IPS DF 6.9 (cell line): ENCODE data around the gene CEBPE.

Experiments used
- DNase-seq: peaks from one replicate; pipeline ENCODE4 v3.0.0-alpha.2; 2013; ENCODE audit warnings: low read depth, low spot score
- H3K27ac ChIP-seq: one replicate; pipeline ENCODE4 v1.5.1; 2013; ENCODE audit warnings: low read length, control low read depth
- H3K27me3 ChIP-seq: 2 replicates; pipeline ENCODE4 v1.6.1; 2013; ENCODE audit warnings: mild to moderate bottlenecking, low read length; ENCODE audit not compliant: control insufficient read depth, insufficient read depth
- H3K36me3 ChIP-seq: 2 replicates; pipeline ENCODE4 v1.6.1; 2013; ENCODE audit warnings: low read length; ENCODE audit not compliant: control insufficient read depth, insufficient read depth
- H3K4me1 ChIP-seq: 2 replicates; pipeline ENCODE4 v1.6.1; 2013; ENCODE audit warnings: low read length; ENCODE audit not compliant: control insufficient read depth, insufficient read depth
- H3K4me3 ChIP-seq: 2 replicates; pipeline ENCODE4 v1.5.1; 2013; ENCODE audit warnings: mild to moderate bottlenecking, low read length
- H3K9me3 ChIP-seq: 2 replicates; pipeline ENCODE4 v1.6.1; 2013; ENCODE audit warnings: low read length, inconsistent platforms; ENCODE audit not compliant: control insufficient read depth, insufficient read depth
- WGBS: extraction: QIAGEN DNeasy Blood & Tissue Kit; methylation state at CpG from one replicate; pipeline ENCODE4 v1.1.7; 2013; ENCODE audit warnings: mixed read lengths, missing lambda C conversion rate; ENCODE audit not compliant: insufficient read length, insufficient coverage; 5-methylcytosine and 5-hydroxymethylcytosine counted together

CEBPE gene

DNA sequence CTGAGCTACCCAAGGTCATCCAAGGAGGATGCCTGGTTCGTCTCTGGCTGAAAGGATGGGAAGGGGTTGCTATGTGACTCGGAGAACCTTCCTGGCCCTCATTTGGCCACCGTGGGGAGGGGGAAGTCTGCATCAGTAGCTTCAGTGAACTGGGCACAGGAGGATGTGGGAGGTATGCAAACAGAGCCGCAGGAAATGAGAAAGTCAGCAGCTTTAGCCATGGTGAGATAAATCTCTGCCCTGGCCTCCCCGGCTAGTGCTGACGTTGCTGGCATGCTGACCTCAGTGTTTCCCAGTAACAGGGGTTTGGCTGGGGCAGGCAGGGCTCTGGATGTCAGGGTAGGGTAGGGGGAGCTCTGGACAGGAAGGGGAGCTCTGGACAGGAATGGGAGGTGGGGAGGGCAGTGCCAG lies 2.3 kb upstream of the CEBPE start:
- H3K27me3 ChIP-seq = no peaks in the 10 kb centered on the region
- no peaks in the 10 kb centered on the region; the same call in 1 of the 2 replicates for H3K4me1 ChIP-seq
- no CpG with 5 or more reads among the region's 6 CpGs for WGBS
- no peaks in the 10 kb centered on the region for H3K9me3 ChIP-seq
- no peaks in the 10 kb centered on the region for H3K36me3 ChIP-seq
- no peak overlapping the region for H3K4me3 ChIP-seq
- DNase-seq = no peak
- no peak overlapping the region for H3K27ac ChIP-seq

DNA sequence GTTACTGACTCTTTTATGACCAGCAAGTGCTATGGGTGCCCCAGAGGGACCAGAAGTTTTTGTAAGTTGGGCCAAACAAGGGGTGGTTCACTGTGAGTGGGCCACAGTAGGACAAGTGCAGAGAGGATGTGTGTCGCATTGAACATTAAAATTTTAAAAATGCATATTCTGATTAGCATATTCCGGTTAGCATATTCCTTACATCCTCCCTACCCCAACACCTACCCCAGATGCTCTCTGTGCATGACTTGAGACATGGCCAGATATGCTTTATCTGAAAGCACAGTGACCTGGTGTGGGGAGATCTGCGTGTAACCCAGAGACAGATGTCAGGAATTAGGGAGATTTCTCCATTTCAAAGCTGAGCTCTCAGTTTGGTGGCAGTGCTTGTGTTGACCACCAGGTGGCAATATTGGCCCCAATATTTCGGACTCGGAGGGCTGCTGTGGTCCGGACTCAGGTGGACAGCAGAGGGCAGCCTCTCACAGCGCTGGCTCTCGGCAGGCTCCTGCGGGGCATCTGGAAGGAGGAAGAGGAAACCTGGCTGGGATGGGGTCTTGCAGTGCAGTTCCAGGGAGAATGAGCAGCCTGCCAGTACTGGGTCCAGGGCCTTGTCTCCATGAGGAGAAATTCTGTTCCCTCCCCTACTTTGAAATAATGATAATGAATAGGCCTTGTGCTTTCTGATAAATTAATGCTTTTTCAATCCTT lies 1.6 kb upstream of the CEBPE start:
- H3K27me3 ChIP-seq = no peaks in the 10 kb centered on the region
- DNase-seq = peak; percentile 88
- no peaks in the 10 kb centered on the region for H3K36me3 ChIP-seq
- H3K4me1 ChIP-seq = no peaks in the 10 kb centered on the region; the same call in 1 of the 2 replicates
- H3K4me3 ChIP-seq = no peak overlapping the region
- H3K9me3 ChIP-seq = no peaks in the 10 kb centered on the region
- H3K27ac ChIP-seq = no peak overlapping the region
- WGBS = no CpG with 5 or more reads among the region's 9 CpGs

DNA sequence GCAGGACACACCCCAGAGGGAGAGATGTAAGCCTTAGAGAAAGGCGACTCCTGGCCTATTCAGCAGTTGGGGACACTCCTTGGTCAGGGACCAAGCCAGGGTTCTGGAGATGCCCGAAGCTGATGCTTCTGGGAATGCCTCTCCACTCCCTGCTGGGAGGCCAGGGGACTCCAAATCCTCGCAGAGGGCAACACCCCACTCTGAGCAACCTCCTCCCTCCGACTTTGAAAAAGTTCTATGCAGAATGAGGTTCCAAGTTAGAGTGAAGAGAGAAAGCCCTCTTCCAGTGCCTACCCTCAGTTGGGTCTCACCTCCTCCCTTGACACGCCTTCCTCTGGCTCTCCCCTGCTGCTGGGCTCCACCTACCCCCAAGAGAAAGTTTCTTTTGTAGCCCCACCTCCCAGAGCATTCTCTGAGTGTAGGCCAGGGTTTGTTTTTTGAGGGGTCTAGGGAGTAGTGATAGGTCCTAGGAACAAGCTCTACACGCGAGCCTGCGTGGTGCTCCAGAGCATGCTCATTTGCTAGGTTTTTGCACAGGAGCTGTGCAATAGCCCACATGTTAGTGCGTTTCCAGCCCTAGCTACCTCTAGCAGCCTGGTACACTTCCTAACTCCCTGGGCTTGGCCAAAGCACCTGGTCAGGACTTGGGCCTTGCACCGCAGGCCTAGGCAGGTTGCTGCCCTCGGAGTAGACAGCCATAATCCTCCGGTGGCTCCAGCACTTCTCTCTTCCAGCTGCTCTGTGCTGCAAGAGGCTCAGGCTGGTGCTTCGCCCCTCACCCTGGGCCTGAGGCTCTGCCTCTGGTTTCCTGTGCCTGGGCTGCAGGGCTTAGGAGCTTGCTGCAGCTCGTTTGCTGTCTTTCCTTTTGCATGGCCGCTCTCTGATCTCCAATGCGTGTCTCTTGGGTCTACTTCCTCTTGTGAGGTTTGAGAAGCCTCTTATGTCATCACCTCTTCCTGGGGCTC lies 590 bp upstream of the CEBPE start:
- Histone ChIP-seq H3K36me3 (no peaks in the 10 kb centered on the region), H3K27ac (no peak overlapping the region), H3K4me3 (no peak overlapping the region), H3K9me3 (no peaks in the 10 kb centered on the region), H3K27me3 (no peaks in the 10 kb centered on the region), H3K4me1 (no peaks in the 10 kb centered on the region; the same call in 1 of the 2 replicates)
- no peak for DNase-seq
- no CpG with 5 or more reads among the region's 16 CpGs for WGBS

DNA sequence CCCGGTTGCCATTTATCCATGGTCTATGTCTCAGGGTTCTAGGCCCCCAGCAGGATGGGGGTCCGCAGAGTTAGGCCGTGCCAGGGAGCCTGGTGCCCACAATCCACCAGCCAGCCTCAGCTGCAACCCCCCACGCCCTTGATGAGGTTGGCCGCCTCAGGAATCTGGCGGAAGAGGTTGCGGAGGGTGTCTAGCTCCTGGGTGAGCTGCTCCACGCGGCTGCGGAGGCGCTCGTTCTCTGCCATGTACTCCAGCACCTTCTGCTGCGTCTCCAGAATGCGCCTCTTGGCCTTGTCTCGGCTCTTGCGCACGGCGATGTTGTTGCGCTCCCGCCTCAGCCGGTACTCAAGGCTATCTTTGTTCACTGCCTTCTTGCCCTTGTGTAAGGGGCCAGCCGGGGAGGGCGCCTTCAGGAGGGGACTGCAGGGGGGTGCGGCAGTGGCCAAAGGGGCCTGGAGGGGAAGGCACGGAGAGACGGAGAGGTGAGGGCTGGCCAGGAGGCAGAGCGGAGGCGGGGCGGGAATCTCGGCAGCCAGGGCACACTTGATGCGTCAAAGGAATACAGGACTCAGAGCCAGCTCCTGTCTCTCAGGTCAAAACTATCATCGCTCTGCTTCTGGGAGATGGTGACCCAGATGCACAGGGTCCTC lies 1.6 kb downstream of the CEBPE start:
- no CpG with 5 or more reads among the region's 32 CpGs for WGBS
- Histone ChIP-seq H3K4me1 (peaks cover 4% of the 10 kb centered on the region), H3K9me3 (no peaks in the 10 kb centered on the region), H3K36me3 (no peaks in the 10 kb centered on the region), H3K27me3 (no peaks in the 10 kb centered on the region), H3K4me3 (no peak overlapping the region), H3K27ac (no peak overlapping the region)
- no peak for DNase-seq

DNA sequence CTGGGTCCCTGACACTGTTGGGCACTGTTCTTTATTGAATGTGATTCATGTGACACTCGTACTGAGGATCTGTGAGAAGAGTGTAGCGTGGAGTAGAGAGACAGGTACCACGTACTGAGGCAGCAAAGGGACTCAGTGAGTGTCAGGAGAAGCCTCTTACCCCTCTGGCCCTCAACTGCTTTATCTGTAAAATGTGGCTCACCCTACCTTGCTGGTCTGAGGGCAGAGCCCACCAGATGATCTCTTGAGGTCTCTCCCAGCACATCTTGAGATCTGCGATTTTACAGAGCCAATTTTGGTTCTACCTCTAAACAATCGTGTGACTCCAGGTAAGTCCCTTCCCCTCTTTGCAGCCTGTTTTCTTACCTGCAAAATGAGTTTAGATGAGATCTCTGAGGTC lies 3.1 kb downstream of the CEBPE start:
- Histone ChIP-seq H3K9me3 (no peaks in the 10 kb centered on the region), H3K27ac (no peak overlapping the region), H3K36me3 (no peaks in the 10 kb centered on the region), H3K4me3 (no peak overlapping the region), H3K27me3 (no peaks in the 10 kb centered on the region), H3K4me1 (peaks cover 4% of the 10 kb centered on the region)
- no CpG with 5 or more reads among the region's 5 CpGs for WGBS
- DNase-seq = no peak

DNA sequence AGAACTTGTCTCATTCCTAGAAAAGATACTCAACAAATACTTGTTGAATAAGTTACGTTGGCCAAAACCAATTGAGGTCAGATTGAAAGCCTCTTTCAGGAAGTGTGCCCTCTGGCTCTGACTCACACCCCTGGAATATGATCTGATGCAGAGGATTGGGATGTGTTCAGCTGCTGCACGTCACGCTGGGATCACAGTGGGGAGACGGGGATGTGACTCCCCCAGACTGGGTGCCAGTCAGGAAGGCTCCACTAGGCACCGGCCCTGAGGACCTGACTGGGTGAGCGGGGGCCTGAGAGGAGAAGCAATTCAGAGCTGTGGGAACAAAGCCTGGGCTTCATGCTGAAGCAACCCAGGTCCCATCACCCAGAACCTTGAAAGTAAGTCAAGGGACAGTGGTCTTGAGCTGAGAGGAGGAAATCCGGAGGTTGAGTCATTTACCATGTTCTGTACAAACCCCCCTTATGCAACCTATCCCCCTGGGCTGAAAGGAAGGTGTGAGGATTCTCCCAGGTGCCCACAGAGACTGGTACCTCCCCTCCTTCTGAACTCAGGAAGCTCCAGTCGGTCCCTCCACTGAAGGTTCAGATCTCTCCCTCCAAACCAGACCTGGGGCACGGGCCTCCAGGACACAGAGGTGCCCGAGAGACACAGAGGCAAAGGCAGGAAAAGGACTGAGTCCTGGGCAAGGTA lies 3.9 kb downstream of the CEBPE start:
- Histone ChIP-seq H3K9me3 (no peaks in the 10 kb centered on the region), H3K27me3 (no peaks in the 10 kb centered on the region), H3K4me3 (no peak overlapping the region), H3K36me3 (no peaks in the 10 kb centered on the region), H3K4me1 (peaks cover 4% of the 10 kb centered on the region), H3K27ac (no peak overlapping the region)
- no peak for DNase-seq
- no CpG with 5 or more reads among the region's 10 CpGs for WGBS

DNA sequence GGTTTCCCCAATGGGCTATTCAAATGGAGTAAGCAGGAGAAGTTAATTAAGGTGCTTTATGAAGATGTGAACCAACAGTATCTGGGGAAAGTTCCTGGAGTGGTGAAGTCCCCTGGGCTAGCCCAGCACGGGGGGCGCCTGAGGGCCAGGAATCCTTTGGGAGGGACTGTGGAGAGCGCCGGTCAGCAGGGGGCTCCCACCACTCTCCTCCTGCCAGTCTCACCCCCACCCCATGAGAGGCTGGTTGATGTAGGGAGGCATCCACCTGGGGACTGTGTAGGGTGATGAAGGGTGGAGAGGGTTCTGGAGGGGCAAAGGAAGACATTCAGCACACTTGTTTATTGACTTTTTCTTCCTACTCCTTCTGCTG lies 4.4 kb downstream of the CEBPE start:
- Histone ChIP-seq H3K9me3 (no peaks in the 10 kb centered on the region), H3K4me1 (peaks cover 4% of the 10 kb centered on the region), H3K36me3 (no peaks in the 10 kb centered on the region), H3K27ac (no peak overlapping the region), H3K4me3 (no peak overlapping the region), H3K27me3 (no peaks in the 10 kb centered on the region)
- WGBS = no CpG with 5 or more reads among the region's 4 CpGs
- no peak for DNase-seq

DNA sequence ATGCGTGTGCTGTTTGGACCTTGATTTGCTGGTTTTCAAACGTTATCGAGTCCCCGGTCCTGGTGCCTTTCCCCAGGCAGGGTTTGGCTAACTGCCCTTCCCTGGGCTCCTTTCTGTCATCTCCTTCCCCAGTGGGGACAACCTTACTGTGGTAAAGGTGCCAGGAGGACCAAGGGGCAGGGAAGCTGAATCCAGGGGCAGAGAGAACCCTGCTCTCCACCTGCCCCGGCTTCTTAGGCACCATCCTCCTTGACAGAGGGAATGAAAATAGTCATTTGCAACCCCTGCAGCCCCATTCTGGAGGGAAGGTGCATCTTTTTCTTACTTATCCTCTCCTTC lies 5.0 kb downstream of the CEBPE start:
- Histone ChIP-seq H3K27me3 (no peaks in the 10 kb centered on the region), H3K4me3 (no peak overlapping the region), H3K36me3 (no peaks in the 10 kb centered on the region), H3K9me3 (no peaks in the 10 kb centered on the region), H3K27ac (no peak overlapping the region), H3K4me1 (peaks cover 4% of the 10 kb centered on the region)
- no peak for DNase-seq
- WGBS = no CpG with 5 or more reads among the region's 5 CpGs

DNA sequence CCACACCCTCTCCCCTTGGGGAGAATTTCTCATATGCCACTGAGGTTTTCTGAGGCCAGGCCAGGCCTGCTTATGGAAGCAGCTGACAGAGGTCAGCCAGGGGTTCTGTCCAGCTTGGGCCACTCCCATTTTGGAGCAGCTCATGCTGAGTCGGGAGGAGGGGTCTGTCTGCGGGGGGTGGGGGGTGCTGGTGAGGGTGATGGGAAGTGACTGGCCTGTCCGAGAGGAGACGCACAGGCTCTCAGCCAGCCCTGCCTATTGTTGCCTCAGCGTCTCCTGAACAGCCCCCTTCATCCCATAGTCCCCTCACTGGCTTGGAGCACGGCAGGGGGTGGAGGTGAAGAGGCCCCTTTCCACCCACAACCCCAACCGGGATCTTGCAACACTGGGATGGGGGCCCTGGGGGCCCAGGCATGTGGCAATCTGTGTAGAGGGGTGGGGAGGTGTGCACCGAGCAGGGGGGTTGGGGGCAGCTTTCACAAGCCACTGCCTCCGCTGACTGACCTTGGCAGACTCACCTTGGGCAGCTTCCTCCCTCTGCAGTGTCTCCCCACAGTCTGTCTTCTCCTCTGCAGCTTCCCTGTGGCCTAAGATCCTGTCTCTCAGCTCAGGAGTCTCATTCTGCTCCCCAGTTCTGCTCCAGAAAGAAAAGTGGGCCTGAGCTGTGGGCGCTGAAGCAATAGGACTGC lies 5.5 kb downstream of the CEBPE start:
- H3K27me3 ChIP-seq = no peaks in the 10 kb centered on the region
- no peak overlapping the region for H3K4me3 ChIP-seq
- H3K9me3 ChIP-seq = no peaks in the 10 kb centered on the region
- DNase-seq = no peak
- no peaks in the 10 kb centered on the region for H3K36me3 ChIP-seq
- WGBS = no CpG with 5 or more reads among the region's 10 CpGs
- H3K27ac ChIP-seq = no peak overlapping the region
- peaks cover 4% of the 10 kb centered on the region for H3K4me1 ChIP-seq
